Urothelium cell line (cell line): Measurements from ENCODE around the gene CDT1.
A peak's percentile ranks its signal among the peaks of the same experiment; 100 is the strongest.
"Not testable (repeated sequence)": the region's sequence is repeated elsewhere in the genome, so short reads cannot be mapped to it uniquely, and the experiment has no call there.

Source experiments
- DNase-seq: peaks from one replicate; pipeline ENCODE4 v3.0.0; 2011; ENCODE audit warnings: low spot score, mixed read lengths
- FAIRE-seq: peaks from 2 replicates; lab custom pipeline; 2011; peaks lifted over from hg19 to GRCh38; lab: Jason Lieb, UNC

The CDT1 gene

GRCh38 chr16:88782454-88783390 is 20.9 kb upstream of the CDT1 start:
- DNase-seq (peak; percentile 70), FAIRE-seq (no peak)

GRCh38 chr16:88783391-88784073 is 20.1 kb upstream of the CDT1 start:
- no peak for FAIRE-seq
- no peak for DNase-seq

GRCh38 chr16:88784074-88784855 is 19.3 kb upstream of the CDT1 start:
- peak; percentile 76 for DNase-seq

GRCh38 chr16:88784856-88785105 is 18.8 kb upstream of the CDT1 start:
- DNase-seq, result no peak
- no peak for FAIRE-seq

More at GRCh38 chr16:88784074-88784855, 19.3 kb upstream of the CDT1 start:
- FAIRE-seq, result no peak

- DNase-seq (peak; percentile 91), FAIRE-seq (no peak)
Observed at GRCh38 chr16:88785106-88785924, 18.3 kb upstream of the CDT1 start, which contains the start of gene PIEZO1. Gene PIEZO1 (minus strand): TSS chr16:88785220. CDS start chr16:88784964, 256 bp downstream.

DNA sequence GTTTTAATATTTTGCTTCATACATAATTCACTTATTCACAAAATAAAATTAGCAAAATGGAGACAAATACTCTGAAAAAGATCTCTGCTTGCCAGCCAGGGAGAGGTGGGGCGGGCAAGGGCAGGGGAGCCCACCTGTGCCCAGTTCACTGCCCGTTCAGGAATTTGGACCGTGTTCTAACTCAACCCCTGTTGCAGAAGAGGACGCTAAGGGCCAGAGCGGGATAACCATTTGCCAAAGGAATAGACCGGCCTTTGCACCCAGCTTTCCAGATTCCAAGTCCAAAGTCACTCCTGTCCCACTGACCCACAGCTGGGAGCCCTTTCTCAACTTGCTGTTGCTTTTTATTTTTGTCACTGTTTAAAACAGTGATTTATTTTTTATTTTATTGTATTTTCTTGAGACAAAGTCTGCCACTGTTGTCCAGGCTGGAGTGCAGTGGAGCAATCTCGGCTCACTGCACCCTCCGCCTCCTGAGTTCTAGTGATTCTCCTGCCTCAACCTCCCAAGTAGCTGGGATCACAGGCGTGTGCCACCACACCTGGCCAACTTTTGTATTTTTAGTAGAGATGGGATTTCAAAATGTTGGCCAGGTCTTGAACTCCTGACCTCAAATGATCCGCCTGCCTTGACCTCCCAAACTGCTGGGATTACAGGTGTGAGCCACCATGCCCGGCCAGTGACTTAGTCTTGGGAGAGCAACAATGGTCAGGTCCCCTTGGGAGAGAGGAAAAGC is 15.8 kb upstream of the CDT1 start:
- DNase-seq (no peak), FAIRE-seq (no peak)

GRCh38 chr16:88788749-88789148 is 14.8 kb upstream of the CDT1 start:
- not testable (repeated sequence) for FAIRE-seq, DNase-seq

DNA sequence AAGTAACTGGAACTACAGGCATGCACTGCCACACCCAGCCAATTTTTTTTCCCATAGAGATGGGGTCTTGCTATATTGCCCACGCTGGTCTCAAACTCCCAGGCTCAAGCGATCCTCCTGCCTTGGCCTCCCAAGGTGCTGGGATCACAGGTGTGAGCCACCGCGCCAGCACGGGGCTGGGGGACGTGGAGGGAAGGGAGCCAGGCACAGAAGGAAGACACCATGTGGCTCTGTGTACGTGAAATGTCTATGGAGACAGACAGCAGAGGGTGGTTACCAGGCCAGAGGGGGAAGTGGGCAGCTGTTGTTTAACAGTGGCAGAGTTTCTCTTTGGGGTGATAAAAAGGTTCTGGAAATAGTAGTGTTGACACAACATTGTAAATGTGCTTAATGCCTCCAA is 14.0 kb upstream of the CDT1 start:
- FAIRE-seq, result no peak
- no peak for DNase-seq

GRCh38 chr16:88790312-88791211 is 13.0 kb upstream of the CDT1 start:
- FAIRE-seq (peak; percentile 5), DNase-seq (peak; percentile 70)

- DNase-seq, result no peak
- FAIRE-seq, result no peak
Observed at GRCh38 chr16:88792078-88792550, 11.5 kb upstream of the CDT1 start.

GRCh38 chr16:88792668-88793250 is 10.8 kb upstream of the CDT1 start:
- DNase-seq (no peak), FAIRE-seq (no peak)

- no peak for DNase-seq
- FAIRE-seq, result no peak
Observed at GRCh38 chr16:88793251-88793954, 10.2 kb upstream of the CDT1 start.

GRCh38 chr16:88796278-88796677 is 7.3 kb upstream of the CDT1 start:
- FAIRE-seq (no peak), DNase-seq (no peak)

GRCh38 chr16:88798073-88798472 is 5.5 kb upstream of the CDT1 start:
- no peak for FAIRE-seq
- no peak for DNase-seq

- FAIRE-seq (no peak), DNase-seq (no peak)
Observed at GRCh38 chr16:88798772-88799455, 4.7 kb upstream of the CDT1 start.

DNA sequence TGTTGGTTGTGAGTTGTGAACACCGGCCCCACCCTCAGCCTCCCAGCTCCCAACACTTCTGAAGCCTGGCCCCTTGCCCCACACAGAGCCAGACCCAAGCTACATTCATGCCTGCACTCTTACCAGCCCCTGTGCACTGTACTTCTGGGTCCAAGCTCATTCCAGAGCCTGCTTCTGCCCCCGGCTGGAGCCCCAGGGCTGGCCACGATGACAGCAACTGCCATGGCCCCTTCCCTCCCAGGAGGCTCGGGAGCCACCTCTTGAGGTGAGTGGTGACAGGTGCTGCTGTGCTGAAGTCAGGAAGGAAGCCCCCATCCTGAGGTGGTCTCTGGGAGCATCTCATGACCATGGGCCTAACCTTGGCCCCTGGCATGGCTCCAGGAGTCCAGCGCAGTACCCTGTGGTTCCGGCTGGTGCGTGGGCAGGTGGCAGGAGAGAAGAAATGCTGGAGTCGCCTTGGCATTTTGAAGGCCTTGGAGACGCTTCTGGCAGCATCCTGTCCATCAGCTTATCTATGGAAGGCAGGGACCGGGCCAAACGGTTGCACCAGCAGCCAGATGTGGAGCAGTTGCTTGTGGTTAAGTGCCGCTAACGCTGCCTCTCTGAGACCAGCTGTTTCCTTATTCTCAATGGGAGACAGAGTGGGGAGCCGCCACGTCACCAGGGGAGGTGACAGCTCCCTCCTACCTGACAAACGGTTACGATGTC is 3.9 kb upstream of the CDT1 start:
- no peak for FAIRE-seq
- DNase-seq, result no peak

GRCh38 chr16:88800277-88800592 is 3.4 kb upstream of the CDT1 start:
- FAIRE-seq (no peak), DNase-seq (no peak)
